LNCAP (cell line): ENCODE data around the gene NME7.

Source experiments
- CTCF ChIP-seq: fragments of 450-650 bp; IDR thresholded peaks from 2 replicates; pipeline ENCODE4 v1.5.1; 2017; ENCODE audit warnings: mild to moderate bottlenecking

The NME7 gene

DNA sequence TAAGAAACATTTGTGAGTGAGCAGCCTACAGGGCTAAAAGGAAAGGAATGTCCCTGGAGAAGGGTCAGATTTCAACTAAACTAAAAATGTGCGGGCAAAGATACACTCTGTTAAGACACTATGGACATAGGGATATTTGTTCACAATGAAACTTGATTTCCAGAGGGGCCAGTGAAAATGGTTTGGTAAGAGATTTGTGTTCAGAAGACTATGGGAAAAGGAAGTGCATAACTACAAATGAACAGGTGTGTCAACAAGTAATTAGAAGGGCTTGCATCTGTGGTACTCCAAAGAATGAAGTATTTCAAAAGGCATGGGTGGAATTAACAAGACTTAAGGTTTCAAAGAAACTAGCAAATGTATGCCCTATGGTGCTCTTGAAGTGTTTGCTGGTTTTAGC lies 60.4 kb downstream of the NME7 start:
- no peak for TF ChIP-seq CTCF

DNA sequence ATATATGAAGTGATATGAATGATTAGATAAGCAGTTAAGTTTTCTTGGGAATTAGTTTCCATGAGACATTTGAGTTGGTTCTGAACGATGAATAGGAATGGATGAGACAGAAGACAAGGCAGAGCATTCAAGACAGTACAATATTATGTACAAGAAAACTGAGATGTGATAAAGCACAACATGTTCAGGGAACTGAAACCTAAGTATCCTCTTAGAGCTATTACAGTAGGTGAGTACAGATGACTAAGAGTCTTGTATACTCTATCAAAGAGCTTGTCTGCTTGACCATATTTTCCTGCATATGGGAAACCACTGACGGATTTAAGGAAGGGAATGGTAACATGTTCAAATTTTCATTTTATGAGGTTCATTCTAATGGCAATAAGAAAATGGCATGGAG lies 61.6 kb downstream of the NME7 start:
- no peak for TF ChIP-seq CTCF

- TF ChIP-seq CTCF, result no peak
These were observed 62.2 kb downstream of the NME7 start for GRCh38 chr1:169305356-169305755.

GRCh38 chr1:169300854-169301253 lies 66.7 kb downstream of the NME7 start:
- no peak for TF ChIP-seq CTCF

DNA sequence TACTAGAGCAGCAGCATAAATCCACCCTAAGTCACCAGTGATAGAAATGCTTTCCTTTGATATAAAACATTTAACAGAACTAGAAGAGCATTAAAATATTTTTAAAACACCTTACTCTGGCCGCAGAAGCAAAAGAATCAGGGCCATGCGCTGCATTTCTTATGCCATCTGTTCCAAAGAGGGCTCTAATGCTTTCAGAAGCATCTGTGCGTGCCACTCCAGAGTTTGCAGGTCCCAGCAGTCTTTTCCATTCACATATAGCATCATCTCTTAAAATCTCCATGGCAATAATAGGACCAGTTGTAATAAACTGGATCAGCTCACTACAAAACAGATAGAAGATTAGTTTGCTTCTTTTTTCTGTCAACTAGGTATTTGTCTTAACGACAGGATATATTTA lies 69.2 kb downstream of the NME7 start:
- no peak for TF ChIP-seq CTCF

GRCh38 chr1:169295846-169296245 lies 71.8 kb downstream of the NME7 start:
- no peak for TF ChIP-seq CTCF

DNA sequence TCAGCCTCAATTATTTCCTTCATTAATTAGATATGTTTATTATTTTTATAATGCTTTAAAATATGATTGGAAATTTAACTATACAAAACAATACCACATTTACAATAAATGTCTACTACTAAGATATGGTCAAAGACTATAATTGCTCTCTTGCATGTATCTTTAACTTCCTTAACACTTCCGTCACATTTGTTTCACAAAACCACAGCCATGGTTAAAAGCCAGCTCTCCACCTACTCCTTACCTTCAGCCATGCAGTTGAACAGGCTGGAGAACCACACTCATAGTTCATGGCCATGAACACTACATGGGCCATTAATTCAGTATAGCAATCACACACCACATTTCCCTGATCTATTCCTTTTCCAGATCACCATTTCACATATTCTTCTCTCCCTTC lies 72.2 kb downstream of the NME7 start:
- no peak for TF ChIP-seq CTCF

GRCh38 chr1:169289016-169289415 lies 78.6 kb downstream of the NME7 start:
- TF ChIP-seq CTCF, result no peak
